HEK293 (cell line): ENCODE data around the gene ARMC8.

ENCODE experiments used
- CTCF ChIA-PET: fragments of 350-600 bp; formaldehyde crosslinking; extraction: SDS; loops from one replicate; lab custom pipeline; 2021; ENCODE audit warnings: antibody characterized with exemption; lab: Yijun Ruan, JAX
- POLR2A ChIA-PET: fragments of 300-600 bp; formaldehyde crosslinking; extraction: SDS; loops from one replicate; lab custom pipeline; 2020; ENCODE audit warnings: antibody characterized with exemption, inconsistent platforms; lab: Yijun Ruan, JAX
- H3K27ac ChIP-seq: fragments of 200-500 bp; sonication (Bioruptor generic); 2 replicates; pipeline ENCODE4 v1.5.1; 2014; ENCODE audit warnings: low read depth, low read length, control low read depth, inconsistent platforms; ENCODE audit errors: extremely low read depth
- H3K36me3 ChIP-seq, 2 experiments: fragments of 200-500 bp in 1 of 2; sonication (Bioruptor generic) in 1 of 2; 1 replicate in 1 of 2; 2 replicates in 1 of 2; pipeline ENCODE4 v1.5.1; 2014 to 2017; ENCODE audit warnings: inconsistent platforms in 2 of 2, low read length in 2 of 2; ENCODE audit not compliant: control insufficient read depth in 2 of 2, insufficient read depth in 1 of 2
- H3K4me1 ChIP-seq: fragments of 200-500 bp; sonication (Bioruptor generic); 2 replicates; pipeline ENCODE4 v1.5.1; 2014; ENCODE audit warnings: mild to moderate bottlenecking, low read length, inconsistent platforms; ENCODE audit not compliant: control insufficient read depth, insufficient read depth
- H3K4me3 ChIP-seq: 2 replicates; pipeline ENCODE4 v1.5.1; 2011; ENCODE audit warnings: low read depth, mild to moderate bottlenecking, control low read depth, low read length, moderate library complexity
- H3K9me3 ChIP-seq: fragments of 200-500 bp; sonication (Bioruptor generic); 2 replicates; pipeline ENCODE4 v1.5.1; 2014; ENCODE audit warnings: low read depth, low read length, inconsistent platforms; ENCODE audit not compliant: control insufficient read depth, insufficient read depth
- AEBP2 ChIP-seq: fragments of 450-650 bp; formaldehyde crosslinking; IDR thresholded peaks from 2 replicates; pipeline ENCODE4 v1.5.1; 2016; ENCODE audit warnings: missing biosample characterization, missing genetic modification characterization, borderline replicate concordance
- EGR2 ChIP-seq: fragments of 450-650 bp; formaldehyde crosslinking; IDR thresholded peaks from 2 replicates; pipeline ENCODE4 v1.5.1; 2016; ENCODE audit warnings: low read depth, missing biosample characterization, missing genetic modification characterization
- ELK4 ChIP-seq: IDR thresholded peaks from 2 replicates; pipeline ENCODE4 v1.6.1; 2011; ENCODE audit warnings: mild to moderate bottlenecking, low read depth, low read length, borderline replicate concordance
- IKZF3 ChIP-seq: fragments of 450-650 bp; IDR thresholded peaks from 2 replicates; pipeline ENCODE4 v1.5.0; 2018; ENCODE audit warnings: missing biosample characterization, mild to moderate bottlenecking, missing genetic modification characterization, moderate library complexity
- KLF1 ChIP-seq: fragments of 450-650 bp; formaldehyde crosslinking; IDR thresholded peaks from 2 replicates; pipeline ENCODE4 v1.5.1; 2016; ENCODE audit warnings: missing biosample characterization, missing genetic modification characterization
- KLF9 ChIP-seq: fragments of 450-650 bp; formaldehyde crosslinking; IDR thresholded peaks from 2 replicates; pipeline ENCODE4 v1.5.1; 2016; ENCODE audit warnings: missing biosample characterization, missing genetic modification characterization, low read depth
- RBAK ChIP-seq: fragments of 450-650 bp; formaldehyde crosslinking; IDR thresholded peaks from 2 replicates; pipeline ENCODE4 v1.5.1; 2016; ENCODE audit warnings: missing biosample characterization, missing genetic modification characterization
- ZBTB17 ChIP-seq: fragments of 450-650 bp; formaldehyde crosslinking; IDR thresholded peaks from 2 replicates; pipeline ENCODE4 v1.5.1; 2016; ENCODE audit warnings: missing biosample characterization, missing genetic modification characterization
- ZFP3 ChIP-seq: fragments of 450-650 bp; formaldehyde crosslinking; IDR thresholded peaks from 2 replicates; pipeline ENCODE4 v1.5.1; 2016; ENCODE audit warnings: low read depth, missing biosample characterization, missing genetic modification characterization
- ZNF148 ChIP-seq: fragments of 450-650 bp; formaldehyde crosslinking; IDR thresholded peaks from 2 replicates; pipeline ENCODE4 v1.5.0; 2017; ENCODE audit warnings: missing biosample characterization, missing genetic modification characterization, borderline replicate concordance
- ZNF155 ChIP-seq: fragments of 450-650 bp; formaldehyde crosslinking; IDR thresholded peaks from 2 replicates; pipeline ENCODE4 v1.5.1; 2016; ENCODE audit warnings: missing biosample characterization, missing genetic modification characterization
- ZNF16 ChIP-seq: fragments of 450-650 bp; formaldehyde crosslinking; IDR thresholded peaks from 2 replicates; pipeline ENCODE4 v1.5.1; 2016; ENCODE audit warnings: low read depth, missing biosample characterization, missing genetic modification characterization
- ZNF202 ChIP-seq: fragments of 450-650 bp; formaldehyde crosslinking; IDR thresholded peaks from 2 replicates; pipeline ENCODE4 v1.5.1; 2016; ENCODE audit warnings: missing biosample characterization, missing genetic modification characterization, borderline replicate concordance
- ZNF211 ChIP-seq: fragments of 450-650 bp; formaldehyde crosslinking; IDR thresholded peaks from 2 replicates; pipeline ENCODE4 v1.5.1; 2016; ENCODE audit warnings: low read depth, missing biosample characterization, missing genetic modification characterization
- ZNF239 ChIP-seq: fragments of 450-650 bp; formaldehyde crosslinking; IDR thresholded peaks from 2 replicates; pipeline ENCODE4 v1.5.1; 2016; ENCODE audit warnings: missing biosample characterization, missing genetic modification characterization
- ZNF24 ChIP-seq: fragments of 450-650 bp; formaldehyde crosslinking; IDR thresholded peaks from 2 replicates; pipeline ENCODE4 v1.5.1; 2016; ENCODE audit warnings: missing biosample characterization, missing genetic modification characterization
- ZNF311 ChIP-seq: fragments of 450-650 bp; formaldehyde crosslinking; IDR thresholded peaks from 2 replicates; pipeline ENCODE4 v1.5.1; 2017; ENCODE audit warnings: missing biosample characterization, missing genetic modification characterization, borderline replicate concordance
- ZNF366 ChIP-seq: fragments of 450-650 bp; formaldehyde crosslinking; conservative IDR thresholded peaks from 2 replicates; pipeline ENCODE4 v1.5.1; 2016; ENCODE audit warnings: missing biosample characterization, missing genetic modification characterization
- ZNF37A ChIP-seq: fragments of 450-650 bp; IDR thresholded peaks from 2 replicates; pipeline ENCODE4 v1.5.1; 2018; ENCODE audit warnings: missing biosample characterization, missing genetic modification characterization
- ZNF518A ChIP-seq: fragments of 450-650 bp; formaldehyde crosslinking; conservative IDR thresholded peaks from 2 replicates; pipeline ENCODE4 v1.5.1; 2016; ENCODE audit warnings: low read depth, missing biosample characterization, missing genetic modification characterization
- ZNF701 ChIP-seq: fragments of 450-650 bp; formaldehyde crosslinking; IDR thresholded peaks from 2 replicates; pipeline ENCODE4 v1.5.1; 2016; ENCODE audit warnings: missing biosample characterization, missing genetic modification characterization
- ZNF707 ChIP-seq: fragments of 450-650 bp; formaldehyde crosslinking; IDR thresholded peaks from 2 replicates; pipeline ENCODE4 v1.5.1; 2016; ENCODE audit warnings: missing biosample characterization, missing genetic modification characterization
- ZNF76 ChIP-seq: fragments of 450-650 bp; formaldehyde crosslinking; IDR thresholded peaks from 2 replicates; pipeline ENCODE4; 2016; ENCODE audit warnings: low read depth, missing biosample characterization, missing genetic modification characterization, borderline replicate concordance
- ZSCAN23 ChIP-seq: fragments of 450-650 bp; formaldehyde crosslinking; IDR thresholded peaks from 2 replicates; pipeline ENCODE4 v1.5.1; 2016; ENCODE audit warnings: missing biosample characterization, missing genetic modification characterization

ARMC8 gene

GRCh38 chr3:138234401-138235179 is 47.5 kb downstream of the ARMC8 start:
- no peaks in the 10 kb centered on the region for H3K4me1 ChIP-seq
- no peak overlapping the region for H3K4me3 ChIP-seq
- H3K27ac ChIP-seq = no peak overlapping the region
- no peaks in the 10 kb centered on the region for H3K9me3 ChIP-seq
- H3K36me3 ChIP-seq = peaks cover 15 to 51% of the 10 kb centered on the region in 2 experiments
- ChIA-PET CTCF (interaction anchor here (0.6 kb wide), 1 partner anchor 15 kb away, joined by 4 read pairs; no protein-coding TSS in a partner anchor), POLR2A (no interaction called here)
- TF ChIP-seq ZNF211 (no peak), ZNF366 (tag by site-specific recombination) (no peak), ZNF16 (no peak), AEBP2 (tag by site-specific recombination) (no peak), ZNF24 (tag by site-specific recombination) (no peak), ZNF76 (no peak), IKZF3 (tag by site-specific recombination) (no peak), ZNF155 (tag by site-specific recombination) (no peak), KLF1 (tag by site-specific recombination) (no peak), ZNF148 (tag by site-specific recombination) (no peak), ZSCAN23 (no peak), ELK4 (no peak), RBAK (tag by site-specific recombination) (no peak), ZNF202 (tag by site-specific recombination) (no peak), ZNF707 (tag by site-specific recombination) (no peak), ZFP3 (tag by site-specific recombination) (no peak), ZBTB17 (tag by site-specific recombination) (no peak)

GRCh38 chr3:138238711-138239110 is 51.6 kb downstream of the ARMC8 start:
- H3K36me3 ChIP-seq = peaks cover 6 to 51% of the 10 kb centered on the region in 2 experiments; a peak in 2 of 3 replicates
- H3K9me3 ChIP-seq = no peaks in the 10 kb centered on the region
- H3K27ac ChIP-seq = no peak overlapping the region
- no peak overlapping the region for H3K4me3 ChIP-seq
- CTCF ChIA-PET = no interaction called here
- H3K4me1 ChIP-seq = no peaks in the 10 kb centered on the region
- TF ChIP-seq ZNF37A (no peak), EGR2 (tag by site-specific recombination) (no peak), ZNF239 (tag by site-specific recombination) (no peak), KLF9 (tag by site-specific recombination) (no peak), ZNF518A (tag by site-specific recombination) (no peak), ZNF311 (tag by site-specific recombination) (no peak), ZNF701 (no peak)
- TF ChIP-seq, all 188 proteins: peak for 0
- POLR2A ChIA-PET = no interaction called here
